ENCODE measurements around the gene IGF1. TPM values are rescaled to one million over a fixed set of nuclear protein-coding genes. Genes with fewer than 3 reads are reported as not detected.
"Not testable (repeated sequence)": the region's sequence is repeated elsewhere in the genome, so short reads cannot be mapped to it uniquely, and the experiment has no call there.

Gene IGF1
- total RNA-seq, 1 donor from 2014 or later: not detected

- Mint-ChIP-seq H3K36me3 (ENCODE audit: unreplicated experiment) (no peaks in the 10 kb centered on the region), H3K27ac (ENCODE audit: unreplicated experiment) (no peak overlapping the region), H3K4me3 (ENCODE audit: unreplicated experiment) (no peak overlapping the region), H3K9me3 (ENCODE audit: unreplicated experiment) (no peaks in the 10 kb centered on the region), H3K27me3 (ENCODE audit: unreplicated experiment) (no peaks in the 10 kb centered on the region), H3K4me1 (ENCODE audit: low read depth, unreplicated experiment) (no peaks in the 10 kb centered on the region)
- TF ChIP-seq, protein P1, sequence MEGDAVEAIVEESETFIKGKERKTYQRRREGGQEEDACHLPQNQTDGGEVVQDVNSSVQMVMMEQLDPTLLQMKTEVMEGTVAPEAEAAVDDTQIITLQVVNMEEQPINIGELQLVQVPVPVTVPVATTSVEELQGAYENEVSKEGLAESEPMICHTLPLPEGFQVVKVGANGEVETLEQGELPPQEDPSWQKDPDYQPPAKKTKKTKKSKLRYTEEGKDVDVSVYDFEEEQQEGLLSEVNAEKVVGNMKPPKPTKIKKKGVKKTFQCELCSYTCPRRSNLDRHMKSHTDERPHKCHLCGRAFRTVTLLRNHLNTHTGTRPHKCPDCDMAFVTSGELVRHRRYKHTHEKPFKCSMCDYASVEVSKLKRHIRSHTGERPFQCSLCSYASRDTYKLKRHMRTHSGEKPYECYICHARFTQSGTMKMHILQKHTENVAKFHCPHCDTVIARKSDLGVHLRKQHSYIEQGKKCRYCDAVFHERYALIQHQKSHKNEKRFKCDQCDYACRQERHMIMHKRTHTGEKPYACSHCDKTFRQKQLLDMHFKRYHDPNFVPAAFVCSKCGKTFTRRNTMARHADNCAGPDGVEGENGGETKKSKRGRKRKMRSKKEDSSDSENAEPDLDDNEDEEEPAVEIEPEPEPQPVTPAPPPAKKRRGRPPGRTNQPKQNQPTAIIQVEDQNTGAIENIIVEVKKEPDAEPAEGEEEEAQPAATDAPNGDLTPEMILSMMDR (IDR thresholded peaks at IDR 0.05; ENCODE audit: partially characterized antibody, unreplicated experiment): no peak
- no peak for DNase-seq
Observed at GRCh38 chr12:102365365-102365764, 115.0 kb downstream of the IGF1 start.

DNA sequence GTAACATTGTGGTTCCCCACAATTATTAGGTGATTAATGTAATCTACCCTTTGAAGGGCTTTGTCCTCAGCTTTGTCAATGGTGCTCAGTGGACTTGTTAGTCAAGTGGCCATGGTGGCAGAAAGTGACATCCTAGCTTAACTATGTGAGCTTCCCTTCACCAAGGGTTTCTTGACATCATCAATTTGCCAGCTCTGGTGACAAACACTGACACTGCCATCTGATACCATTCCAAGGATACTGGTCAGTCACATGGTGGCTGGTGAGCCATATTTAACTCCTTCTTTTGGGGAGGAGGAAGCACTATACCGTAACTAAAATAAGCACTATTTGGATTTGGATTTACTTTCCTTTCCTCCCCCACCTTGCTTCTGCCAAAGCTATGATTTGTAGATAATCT, 115.7 kb downstream of the IGF1 start:
- DNase-seq: no peak
- Mint-ChIP-seq H3K27me3 (ENCODE audit: unreplicated experiment) (no peaks in the 10 kb centered on the region), H3K27ac (ENCODE audit: unreplicated experiment) (no peak overlapping the region), H3K4me3 (ENCODE audit: unreplicated experiment) (no peak overlapping the region), H3K36me3 (ENCODE audit: unreplicated experiment) (no peaks in the 10 kb centered on the region), H3K9me3 (ENCODE audit: unreplicated experiment) (no peaks in the 10 kb centered on the region), H3K4me1 (ENCODE audit: low read depth, unreplicated experiment) (no peaks in the 10 kb centered on the region)
- TF ChIP-seq, protein P1 (IDR thresholded peaks at IDR 0.05; ENCODE audit: partially characterized antibody, unreplicated experiment): no peak

DNA sequence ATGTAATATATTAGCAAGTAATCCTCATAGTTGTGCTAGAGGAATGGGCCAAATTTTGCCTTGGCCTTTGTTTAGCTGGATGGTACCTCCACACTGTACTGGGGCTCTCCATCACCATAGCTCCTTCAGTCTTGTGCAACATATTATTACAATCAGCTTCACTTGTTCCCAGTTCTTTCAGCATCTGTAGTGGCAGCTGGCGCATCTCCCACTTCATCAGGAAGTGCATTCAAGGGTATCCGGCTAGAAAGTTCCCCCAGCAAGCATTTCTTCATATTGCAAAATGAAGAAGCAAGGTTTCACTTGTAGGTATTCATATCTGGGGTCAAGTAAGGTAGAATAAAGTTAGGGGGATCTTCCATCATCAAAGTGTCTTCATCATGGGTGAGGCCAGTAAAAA, 123.7 kb downstream of the IGF1 start:
- TF ChIP-seq, protein P1 (IDR thresholded peaks at IDR 0.05; ENCODE audit: partially characterized antibody, unreplicated experiment): no peak
- no peaks in the 10 kb centered on the region for H3K27me3 Mint-ChIP-seq (ENCODE audit: unreplicated experiment)
- no peak overlapping the region for H3K4me3 Mint-ChIP-seq (ENCODE audit: unreplicated experiment)
- DNase-seq: no peak
- H3K9me3 Mint-ChIP-seq (ENCODE audit: unreplicated experiment): peaks cover 7% of the 10 kb centered on the region
- no peaks in the 10 kb centered on the region for H3K4me1 Mint-ChIP-seq (ENCODE audit: low read depth, unreplicated experiment)
- peaks cover 18% of the 10 kb centered on the region for H3K36me3 Mint-ChIP-seq (ENCODE audit: unreplicated experiment)
- H3K27ac Mint-ChIP-seq (ENCODE audit: unreplicated experiment): no peak overlapping the region

GRCh38 chr12:102354281-102354680, 126.1 kb downstream of the IGF1 start:
- not testable (repeated sequence) for DNase-seq; H3K27me3 Mint-ChIP-seq (ENCODE audit: unreplicated experiment); H3K4me1 Mint-ChIP-seq (ENCODE audit: low read depth, unreplicated experiment); H3K4me3 Mint-ChIP-seq (ENCODE audit: unreplicated experiment); H3K9me3 Mint-ChIP-seq (ENCODE audit: unreplicated experiment); H3K27ac Mint-ChIP-seq (ENCODE audit: unreplicated experiment)
- peaks cover 18% of the 10 kb centered on the region for H3K36me3 Mint-ChIP-seq (ENCODE audit: unreplicated experiment)

GRCh38 chr12:102351322-102351721, 129.0 kb downstream of the IGF1 start:
- Mint-ChIP-seq H3K4me1 (ENCODE audit: low read depth, unreplicated experiment) (no peaks in the 10 kb centered on the region), H3K4me3 (ENCODE audit: unreplicated experiment) (no peak overlapping the region), H3K9me3 (ENCODE audit: unreplicated experiment) (peaks cover 7% of the 10 kb centered on the region), H3K27ac (ENCODE audit: unreplicated experiment) (no peak overlapping the region), H3K36me3 (ENCODE audit: unreplicated experiment) (peaks cover 18% of the 10 kb centered on the region), H3K27me3 (ENCODE audit: unreplicated experiment) (no peaks in the 10 kb centered on the region)
- TF ChIP-seq, protein P1 (IDR thresholded peaks at IDR 0.05; ENCODE audit: partially characterized antibody, unreplicated experiment): no peak
- DNase-seq: no peak

DNA sequence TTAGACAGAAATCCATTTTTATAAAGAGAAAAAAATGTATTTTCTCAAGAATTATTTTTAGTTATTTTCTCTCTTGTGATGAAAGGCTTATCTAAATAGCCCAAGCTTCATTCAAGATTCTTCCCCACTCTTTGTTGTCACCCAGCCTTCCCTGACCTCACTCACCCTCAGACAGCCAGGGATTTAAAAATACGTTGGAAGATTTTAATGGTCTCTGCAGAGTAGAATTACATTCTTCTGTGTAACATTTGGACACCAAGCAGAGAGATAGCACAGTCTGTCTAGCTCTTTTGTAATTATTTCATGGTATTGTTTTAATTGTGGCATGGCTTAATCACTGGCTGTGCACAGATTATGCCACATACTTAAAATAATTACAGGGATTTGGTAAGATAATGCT, 130.3 kb downstream of the IGF1 start:
- TF ChIP-seq, protein P1 (IDR thresholded peaks at IDR 0.05; ENCODE audit: partially characterized antibody, unreplicated experiment): no peak
- H3K27ac Mint-ChIP-seq (ENCODE audit: unreplicated experiment): no peak overlapping the region
- H3K4me3 Mint-ChIP-seq (ENCODE audit: unreplicated experiment): no peak overlapping the region
- DNase-seq: no peak
- peaks cover 15% of the 10 kb centered on the region for H3K36me3 Mint-ChIP-seq (ENCODE audit: unreplicated experiment)
- H3K27me3 Mint-ChIP-seq (ENCODE audit: unreplicated experiment): no peaks in the 10 kb centered on the region
- no peaks in the 10 kb centered on the region for H3K4me1 Mint-ChIP-seq (ENCODE audit: low read depth, unreplicated experiment)
- peaks cover 5% of the 10 kb centered on the region for H3K9me3 Mint-ChIP-seq (ENCODE audit: unreplicated experiment)
